Left renal cortex interstitium (tissue), 4 donors: ENCODE results near the gene OPCML. TPM values are rescaled to one million over a fixed set of nuclear protein-coding genes. Genes with fewer than 3 reads are reported as not detected.

Experiments used
- DNase-seq, 4 donors: peaks; one replicate each; pipeline ENCODE4 v3.0.0-alpha.2; 2013; ENCODE audit warnings: low read depth in 4 of 4, low spot score in 2 of 4, missing footprints in 1 of 4
- polyA plus RNA-seq, 4 donors: library from polyadenylated mRNA; unstranded; fragments of 120-200 nt; gene quantifications; one replicate each; pipeline ENCODE4 v1.2.1, GENCODE V29; 2013; ENCODE audit not compliant: insufficient read length in 4 of 4

The OPCML gene
- polyA plus RNA-seq, 4 donors, result 12.3 to 15.7 (median 14.3) TPM

DNA sequence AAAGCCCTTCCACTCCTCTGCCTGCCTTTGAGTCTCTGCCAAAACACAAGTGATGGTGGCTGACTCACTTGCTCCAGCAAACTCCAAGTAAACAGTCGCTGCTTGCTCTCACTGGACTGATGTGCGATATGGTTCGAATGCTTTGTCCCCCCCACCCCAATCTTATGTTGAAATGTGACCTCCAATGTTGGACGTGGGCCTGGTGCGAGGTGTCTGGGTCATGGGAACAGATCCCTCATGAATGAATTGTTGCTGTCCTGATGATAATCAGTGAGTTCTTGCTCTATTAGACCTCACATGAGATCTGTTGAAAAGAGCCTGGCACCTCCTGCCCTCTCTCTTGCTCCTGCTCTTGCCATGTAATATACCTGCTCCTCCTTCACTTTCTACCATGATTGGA lies 747.9 kb downstream of the OPCML start:
- no peak for DNase-seq

DNA sequence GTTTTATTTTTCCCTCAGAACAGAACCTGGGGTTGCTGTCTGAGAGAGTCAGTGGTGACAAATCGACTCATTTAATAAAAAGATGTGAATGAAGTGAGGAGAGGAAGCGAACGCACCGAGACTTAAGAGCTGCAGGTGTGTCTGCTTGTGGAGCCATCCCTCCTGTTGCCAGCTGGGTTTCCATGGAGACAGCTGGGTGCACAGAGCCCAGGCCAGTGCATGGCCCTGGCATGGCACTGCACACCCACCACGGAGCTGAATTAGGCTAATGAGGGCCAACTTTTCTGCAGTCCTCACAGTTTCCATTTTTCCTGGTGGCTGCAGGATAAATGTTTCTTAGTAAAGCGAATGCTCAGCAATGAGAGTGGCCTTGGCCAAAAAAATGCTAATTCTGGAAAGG lies 750.2 kb downstream of the OPCML start:
- no peak for DNase-seq

DNA sequence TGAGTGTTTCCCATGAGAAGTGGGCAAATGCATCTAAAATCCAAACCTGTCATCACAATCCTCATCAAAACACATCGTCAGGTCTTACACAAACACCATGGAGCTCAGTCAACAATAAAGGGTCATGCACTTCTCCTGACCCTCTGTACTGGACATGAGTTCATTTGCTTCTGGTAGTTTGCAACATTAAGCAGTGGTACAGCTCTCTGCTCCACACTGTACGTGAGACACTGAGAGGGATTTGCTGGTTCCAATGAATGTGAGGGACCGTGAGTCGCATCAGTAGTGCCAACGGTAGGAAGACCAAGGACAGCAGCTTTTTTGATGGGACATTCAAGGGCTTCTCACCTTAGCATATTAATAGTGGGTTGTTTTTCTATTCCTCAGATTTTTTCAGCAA lies 752.3 kb downstream of the OPCML start:
- no peak for DNase-seq

DNA sequence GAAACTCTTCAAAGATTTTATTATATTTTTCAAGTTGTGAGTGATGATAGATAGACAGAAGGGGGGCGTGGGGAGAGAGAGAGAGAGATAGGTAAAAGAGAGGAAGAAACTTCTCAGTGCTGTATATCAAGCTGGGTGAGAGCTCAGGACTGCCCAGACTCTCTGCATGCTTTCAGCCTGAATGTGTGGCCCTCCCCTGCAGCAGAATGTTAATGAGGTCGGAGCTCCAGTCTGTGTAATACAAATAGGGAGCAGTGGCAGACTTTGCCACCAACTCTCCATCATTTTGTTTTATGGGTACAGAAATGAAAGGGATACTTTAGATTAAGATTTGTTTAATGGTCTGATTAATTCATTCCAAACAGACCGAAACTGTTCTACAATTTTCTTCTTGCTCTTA lies 752.8 kb downstream of the OPCML start:
- DNase-seq, result no peak

DNA sequence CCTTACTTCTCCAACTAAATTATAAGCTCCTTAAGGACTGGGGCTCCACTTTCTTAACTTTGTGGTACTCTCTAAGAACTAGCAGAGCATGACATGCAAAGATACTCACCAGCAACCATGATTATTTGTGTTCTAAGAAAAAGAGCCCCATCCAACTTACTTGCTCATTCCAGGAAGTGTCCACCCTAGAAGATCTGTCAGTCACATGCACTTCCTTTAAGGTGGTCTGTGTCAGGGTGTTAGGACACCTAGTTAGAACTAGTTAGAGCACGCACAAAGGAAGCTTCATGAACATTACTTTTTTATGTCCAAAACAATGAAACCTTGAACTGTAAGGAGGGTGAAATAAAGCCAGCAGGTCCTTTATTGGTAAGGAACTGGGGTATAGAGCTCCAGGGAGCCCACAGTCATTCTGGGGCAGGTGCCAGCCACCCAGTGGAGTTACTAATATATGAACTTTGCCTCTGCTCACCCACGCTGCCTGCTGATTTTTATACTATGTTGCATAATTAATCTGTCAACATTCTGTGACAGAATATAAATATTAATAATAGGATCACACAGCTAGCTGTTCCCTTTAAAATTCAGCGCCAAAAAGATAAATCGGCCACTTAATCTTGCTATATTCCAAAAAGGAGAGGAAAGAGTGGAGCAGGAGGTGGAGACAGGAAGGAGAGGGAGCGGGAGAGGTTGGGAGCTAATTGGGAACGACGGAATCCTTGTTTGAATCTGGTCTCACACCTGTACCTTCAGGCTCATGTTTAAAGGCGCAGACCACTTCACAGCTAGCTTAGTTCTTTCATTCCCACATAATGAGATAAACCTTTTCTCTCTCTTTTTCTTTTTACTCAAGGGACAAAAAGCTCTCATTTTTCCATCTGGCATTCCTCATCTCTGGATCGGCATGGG lies 755.0 kb downstream of the OPCML start:
- DNase-seq, result no peak

DNA sequence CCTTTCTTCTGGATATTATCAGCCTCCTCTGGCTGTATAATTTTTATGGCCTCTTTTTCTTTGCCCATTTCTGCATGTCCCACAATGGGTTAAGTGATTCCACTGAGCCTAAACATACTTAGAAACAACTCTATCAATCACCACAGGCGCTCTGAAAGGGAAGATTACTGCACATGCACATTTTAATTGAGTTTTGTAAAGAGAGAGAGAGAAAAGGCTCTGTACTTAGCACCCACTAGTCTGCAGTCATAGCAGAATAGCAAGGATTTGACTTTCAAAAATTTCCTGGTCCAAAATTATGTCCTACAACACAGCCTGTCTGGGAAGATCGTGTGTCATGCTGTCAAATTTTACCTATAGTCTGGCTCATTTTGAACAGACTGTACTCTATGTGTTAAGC lies 758.5 kb downstream of the OPCML start:
- no peak for DNase-seq

DNA sequence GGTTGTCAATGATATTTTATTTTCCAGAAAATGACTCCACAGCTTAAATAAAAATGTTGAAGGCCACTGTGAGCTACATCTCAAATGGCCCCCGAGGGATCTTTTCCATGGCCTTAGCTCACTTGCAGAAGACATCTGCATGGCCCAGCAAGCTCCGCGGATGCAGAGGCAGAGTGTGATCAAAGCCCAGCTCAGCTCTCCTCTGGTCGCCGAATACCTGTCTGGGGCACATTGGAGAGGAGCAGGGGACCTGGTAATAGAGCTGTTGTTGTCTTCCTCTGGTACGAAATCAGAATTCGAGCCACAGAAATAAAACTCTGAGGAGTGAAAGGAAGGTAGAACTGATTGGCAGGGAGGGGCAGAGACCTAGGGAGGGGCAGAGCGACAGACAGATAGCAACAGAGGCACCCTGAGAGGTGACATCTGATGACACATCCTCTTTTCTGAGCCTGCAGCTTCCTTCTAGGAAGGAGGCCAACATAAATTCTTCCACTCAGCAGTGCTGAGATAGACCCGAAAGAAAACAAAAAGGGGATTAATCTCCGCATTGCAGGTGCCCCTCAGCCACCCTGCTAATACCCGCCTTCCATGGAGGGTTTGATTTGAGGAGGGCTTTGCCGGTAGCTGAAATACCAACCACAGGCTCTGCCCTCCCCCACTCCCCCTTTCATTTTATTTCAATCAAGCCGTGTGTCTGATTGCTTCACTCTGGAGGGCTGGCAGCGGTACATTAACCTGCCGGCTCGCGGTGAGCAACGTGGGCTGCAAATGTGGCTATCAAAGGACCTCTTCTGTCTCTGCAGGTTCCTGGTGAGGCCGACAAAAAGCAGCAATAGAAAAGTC lies 759.4 kb downstream of the OPCML start:
- DNase-seq, result peak in 1 of 4 donors; percentile 39

DNA sequence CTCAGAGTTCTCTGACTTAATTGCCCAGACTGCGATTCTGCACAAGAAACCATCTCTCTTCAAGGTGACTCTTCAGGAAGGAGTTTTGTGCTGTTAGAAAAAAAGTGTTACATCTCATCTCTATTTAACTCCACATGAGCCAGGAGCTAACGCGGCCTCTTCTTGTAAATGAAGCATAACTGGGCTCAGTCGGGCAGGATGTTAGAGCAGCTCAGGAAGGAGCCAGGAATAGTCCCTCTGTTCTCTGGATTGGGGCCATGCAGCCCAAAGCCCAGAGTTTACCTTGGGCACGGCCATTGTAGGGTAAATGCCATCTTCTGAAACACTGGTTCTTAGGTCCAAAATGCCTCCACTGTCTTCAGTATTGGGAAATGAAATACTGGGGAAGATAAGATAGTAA lies 760.6 kb downstream of the OPCML start:
- no peak for DNase-seq

DNA sequence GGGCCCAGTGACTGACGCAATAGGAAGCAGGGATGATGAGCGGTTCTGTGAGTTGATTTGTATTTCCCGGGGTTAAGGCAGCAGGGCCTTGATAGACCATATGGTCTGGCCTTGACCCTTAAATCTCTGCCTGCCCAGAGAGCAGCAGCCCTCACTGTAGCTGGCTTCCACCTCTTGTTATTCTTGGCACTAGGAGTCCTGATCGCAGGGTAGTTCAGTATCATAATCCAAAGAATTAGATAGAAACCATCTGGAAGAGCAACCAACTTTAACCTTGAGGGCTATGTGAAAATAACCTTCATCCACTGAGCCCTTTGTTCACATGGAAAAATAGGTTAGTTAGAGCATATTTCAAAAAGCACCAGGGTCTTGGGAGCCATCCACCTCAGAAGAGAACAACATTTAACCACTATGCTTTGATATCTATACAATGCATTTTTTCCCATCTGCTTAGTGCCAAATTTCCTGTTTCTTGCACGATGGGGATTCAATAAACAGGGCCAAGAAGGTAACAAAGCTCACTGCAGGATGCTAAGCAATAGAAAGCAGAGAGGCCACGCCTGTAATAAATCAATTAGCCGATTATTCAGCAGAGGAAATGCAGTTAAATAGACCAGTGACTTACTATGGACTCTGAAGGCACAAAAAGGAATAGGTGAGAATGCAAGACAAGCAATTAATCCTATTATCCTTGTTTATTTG lies 761.3 kb downstream of the OPCML start:
- DNase-seq, result no peak

DNA sequence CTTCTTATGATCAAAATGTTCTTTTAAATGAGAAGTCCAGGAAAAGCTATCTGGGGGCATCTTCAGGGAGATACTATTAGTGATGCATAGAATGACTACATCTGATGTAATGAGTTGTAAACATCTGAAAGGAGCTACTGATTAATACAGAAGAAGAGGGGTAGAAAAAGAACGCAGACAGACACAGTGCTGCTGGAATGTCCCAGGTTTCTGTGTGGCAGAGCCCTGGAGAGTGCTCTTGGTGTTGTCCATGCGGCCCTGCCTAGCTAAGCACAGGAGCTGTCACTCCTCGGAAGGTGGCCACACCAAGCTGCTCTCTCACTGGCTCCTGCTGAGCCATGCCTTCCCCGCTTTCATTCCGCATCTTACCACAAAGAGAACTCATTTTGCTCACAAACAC lies 768.8 kb downstream of the OPCML start:
- DNase-seq, result no peak

DNA sequence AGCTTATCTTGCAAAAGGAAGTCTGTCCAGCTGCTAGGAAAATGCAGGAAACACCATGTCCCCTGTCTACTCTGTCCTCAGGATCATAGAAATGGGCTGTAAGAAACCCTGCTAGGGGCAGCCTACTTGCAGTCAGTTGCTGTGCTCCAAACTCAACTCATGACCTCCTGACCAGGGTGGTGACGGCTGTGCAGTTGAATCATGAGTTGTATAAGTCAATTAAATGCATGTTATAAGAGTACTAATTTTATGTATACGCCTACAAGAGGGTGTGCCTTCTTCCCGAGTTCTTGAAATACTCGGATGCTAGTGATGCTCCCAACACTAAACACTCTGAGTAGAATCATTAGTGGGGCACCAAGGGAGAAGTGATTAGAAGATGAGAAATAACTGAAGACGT lies 776.4 kb downstream of the OPCML start:
- no peak for DNase-seq

DNA sequence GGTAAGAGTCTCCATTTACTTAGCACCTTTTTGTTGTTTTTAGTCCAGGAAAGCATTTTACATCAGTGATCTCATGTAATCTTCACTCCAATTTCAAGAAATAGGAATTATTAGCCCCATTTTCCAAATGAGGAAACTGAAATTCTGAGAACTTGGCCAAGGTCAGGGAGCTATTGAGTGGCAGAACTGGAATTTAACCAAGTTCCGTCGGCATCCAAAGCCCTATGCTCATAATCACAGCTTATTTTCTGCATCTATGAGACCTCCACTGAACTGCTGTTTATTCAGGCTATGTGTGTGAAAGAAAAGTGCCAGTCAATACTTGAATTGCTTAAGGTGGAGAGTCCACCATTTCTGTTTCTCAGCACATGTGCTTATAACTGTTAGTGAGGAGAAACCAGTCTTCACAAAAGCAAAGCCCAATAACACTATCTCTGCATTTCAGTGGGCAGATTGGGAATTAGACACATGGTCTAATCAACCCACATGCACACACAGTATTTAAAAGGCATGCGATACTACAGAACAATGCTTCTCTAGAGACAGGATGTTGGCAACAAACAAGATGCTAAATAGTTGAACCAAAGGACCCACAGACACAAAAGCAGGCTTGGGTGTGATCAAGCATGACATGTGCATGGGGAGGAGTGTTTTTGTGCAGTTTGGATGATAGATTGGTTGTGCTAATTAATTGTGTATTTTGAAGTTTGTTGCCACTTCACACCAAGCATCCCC lies 780.6 kb downstream of the OPCML start:
- no peak for DNase-seq

DNA sequence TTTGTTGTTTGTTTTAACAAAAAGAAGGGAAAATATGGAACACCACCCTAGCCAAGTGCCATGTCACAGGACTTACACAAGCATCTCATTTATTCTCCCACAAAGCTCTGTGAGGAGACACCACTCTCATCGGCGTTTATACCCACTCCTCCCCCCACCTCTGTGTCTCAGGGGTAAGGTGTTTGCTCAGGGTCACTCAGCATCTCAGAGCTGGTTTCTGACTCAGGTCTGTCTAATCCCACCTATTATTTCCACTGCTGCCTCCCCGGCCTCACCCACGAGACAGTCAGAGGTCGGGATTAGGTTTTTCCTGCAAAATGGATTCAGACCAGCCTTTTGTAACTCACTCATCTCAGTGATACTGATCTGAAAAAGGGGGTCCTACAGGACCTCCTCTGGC lies 786.0 kb downstream of the OPCML start:
- no peak for DNase-seq

DNA sequence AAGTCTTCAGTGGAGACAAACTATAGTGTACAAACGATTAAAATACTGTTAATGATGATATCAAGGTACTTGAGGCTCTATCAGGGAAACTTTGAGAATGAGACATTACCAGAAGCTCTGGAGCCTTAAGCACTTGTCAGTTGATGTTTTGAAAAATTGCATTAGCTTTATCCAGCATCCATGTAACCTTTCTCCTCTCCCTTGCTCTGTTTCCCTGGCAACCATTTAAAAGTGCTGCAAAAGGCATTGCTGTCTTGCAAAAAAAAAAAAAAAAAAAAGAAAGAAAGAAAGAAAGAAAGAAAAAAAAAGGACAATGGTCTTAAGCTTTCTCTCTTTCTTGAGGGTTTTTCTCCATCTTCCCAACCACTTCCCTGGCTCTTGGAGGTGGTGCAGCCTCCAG lies 787.0 kb downstream of the OPCML start:
- no peak for DNase-seq

DNA sequence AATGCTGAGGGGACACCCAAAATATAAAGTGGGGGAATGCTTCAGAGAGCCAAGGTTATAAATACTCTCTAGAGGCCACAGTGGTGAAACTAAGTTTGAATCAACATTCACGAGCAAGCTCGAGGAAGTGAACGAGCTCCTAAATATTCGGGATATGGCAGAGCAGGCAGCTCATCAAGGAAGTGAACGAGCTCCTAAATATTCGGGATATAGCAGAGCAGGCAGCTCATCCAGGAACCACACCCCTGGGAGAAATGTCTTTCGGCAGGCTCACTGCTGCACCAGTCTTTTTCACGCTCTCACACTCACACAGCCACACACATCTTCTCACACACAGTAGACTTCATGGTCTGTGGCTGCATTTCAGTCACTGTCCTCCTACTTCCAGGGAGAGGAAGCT lies 787.5 kb downstream of the OPCML start:
- DNase-seq, result no peak

DNA sequence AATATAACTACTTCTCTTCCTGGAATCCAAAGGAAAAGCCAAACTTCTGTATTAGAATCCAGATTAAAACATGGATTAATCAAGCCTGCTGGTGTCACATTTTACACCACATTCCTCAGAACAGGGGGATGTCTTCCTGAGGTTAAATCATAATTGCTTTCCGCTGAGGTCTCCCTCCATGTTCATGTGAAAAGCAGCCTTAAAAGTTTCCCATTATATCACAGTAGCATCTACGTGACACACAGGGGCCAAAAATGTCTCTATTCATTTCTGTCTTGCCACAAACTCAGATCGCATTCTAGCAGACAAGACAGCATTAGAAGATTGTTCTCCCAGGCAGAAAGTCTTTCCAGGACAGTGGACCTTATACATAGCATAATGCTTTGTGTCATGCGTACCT lies 788.7 kb downstream of the OPCML start:
- DNase-seq, result no peak

DNA sequence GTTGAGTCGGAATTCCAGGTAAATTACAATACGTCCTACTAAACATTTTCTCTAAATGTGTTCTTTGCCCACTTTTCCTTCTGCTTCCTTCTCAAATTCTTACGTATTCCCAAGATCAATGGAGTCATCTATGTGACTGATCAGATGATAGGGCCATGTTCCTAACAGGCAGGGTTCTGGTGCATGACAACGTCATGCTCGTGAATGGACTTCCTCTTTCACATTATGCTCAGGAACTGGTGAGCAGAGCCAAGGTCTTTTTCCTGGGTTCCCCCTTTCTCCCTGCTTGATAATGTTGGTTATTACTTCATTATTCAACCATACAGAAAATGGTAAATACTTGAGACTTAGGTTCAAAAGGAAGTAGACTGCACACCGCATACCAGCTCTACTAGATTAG lies 789.4 kb downstream of the OPCML start:
- DNase-seq, result no peak

DNA sequence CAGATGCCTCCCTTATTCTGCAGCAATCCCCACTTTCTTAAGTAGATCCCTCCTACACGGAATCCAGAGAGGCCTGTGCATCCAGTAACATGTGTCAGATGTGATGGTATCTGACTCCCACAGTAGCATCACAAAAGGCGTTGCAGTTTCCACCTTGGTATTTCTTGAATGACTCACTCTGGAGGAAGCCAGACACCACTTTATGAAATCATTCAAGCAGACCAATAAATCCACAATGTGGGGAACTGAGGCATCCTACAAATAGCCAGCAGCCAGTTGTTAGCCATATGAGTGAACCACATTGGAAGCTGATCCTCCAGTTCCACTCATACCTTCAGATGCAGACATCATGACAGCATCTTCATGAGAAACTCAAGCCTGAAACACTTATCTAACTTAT lies 798.1 kb downstream of the OPCML start:
- DNase-seq, result no peak

DNA sequence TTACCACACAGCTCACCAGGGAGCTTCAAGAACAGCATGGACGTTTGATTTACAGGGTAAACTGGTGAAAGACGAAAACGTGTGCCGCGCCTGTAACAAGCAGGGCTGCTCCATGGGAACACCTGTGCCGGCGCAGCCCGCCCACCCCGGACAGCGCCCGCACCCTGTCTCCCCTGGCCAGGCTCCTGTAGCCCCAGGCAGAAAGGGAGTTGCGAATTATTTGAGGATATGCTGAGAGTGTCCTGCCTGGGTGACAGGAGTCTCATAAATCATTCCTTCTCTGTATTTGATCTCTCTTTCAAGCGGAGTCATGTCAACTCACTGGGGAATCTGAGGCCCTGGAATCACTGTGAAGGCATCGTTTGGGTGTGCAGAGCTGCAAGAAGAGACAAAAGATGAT lies 804.3 kb downstream of the OPCML start:
- DNase-seq, result no peak

DNA sequence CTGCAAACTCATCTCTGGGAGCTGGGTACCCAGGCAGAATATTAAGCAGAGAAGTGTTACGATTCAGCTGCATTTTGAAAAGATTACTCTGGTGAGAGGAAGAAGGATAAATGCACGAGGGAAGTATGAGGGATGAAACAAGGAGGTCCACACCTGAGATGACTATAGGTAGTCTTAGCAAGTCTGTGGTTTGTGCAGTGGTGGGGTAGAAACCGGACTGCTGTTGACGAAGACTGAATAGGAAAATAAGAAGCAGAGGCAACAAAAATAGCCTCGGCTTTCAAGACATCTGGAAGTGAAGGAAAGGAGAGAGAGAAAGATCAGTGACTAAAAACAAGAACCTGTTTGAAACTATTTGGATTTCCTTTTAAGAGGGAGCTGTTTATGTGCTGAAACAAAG lies 810.8 kb downstream of the OPCML start:
- DNase-seq, result no peak

DNA sequence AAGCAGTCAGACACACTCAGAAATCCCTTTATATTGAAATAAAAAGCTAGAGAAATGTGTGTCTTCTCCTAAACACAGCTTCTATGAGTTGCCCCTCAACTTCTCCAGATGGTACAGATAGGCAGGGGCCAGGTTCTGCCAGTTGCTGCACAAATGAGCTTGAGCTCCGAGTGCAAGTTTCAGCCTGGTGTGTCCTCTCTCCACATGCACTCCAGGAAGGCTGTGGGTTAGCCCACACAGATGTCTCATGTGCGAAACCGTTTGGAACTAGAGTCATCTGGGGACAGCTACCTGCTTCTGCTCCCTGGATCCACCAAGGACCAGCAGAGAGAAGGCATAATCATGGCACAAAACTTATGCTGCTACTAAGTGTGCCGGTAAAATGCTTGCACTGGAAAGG lies 812.6 kb downstream of the OPCML start:
- no peak for DNase-seq
